ENCODE data around the gene C8B.

GRCh38 chr1:56967355-56967754, 1.5 kb upstream of the C8B start:
- TF ChIP-seq POLR2A (IDR thresholded peaks at IDR 0.05) (no peak), CTCF (IDR thresholded peaks at IDR 0.05) (no peak), EP300 (IDR thresholded peaks at IDR 0.05) (no peak)

All from tibial nerve (tissue), 4 donors.